Adrenal gland (tissue), 5 donors: ENCODE data around the gene ZNF469.

Experiments
- CTCF ChIP-seq, 6 experiments: fragments of 450-650 bp in 4 of 6; fragments of 200-600 bp in 2 of 6; sonication (generic) in 1 of 6; IDR thresholded peaks; 1 replicate in 5 of 6; 2 replicates in 1 of 6; pipeline versions ENCODE4 v1.5.1 to v1.8.0; 2016 to 2021; ENCODE audit warnings: antibody characterized with exemption in 6 of 6, mild to moderate bottlenecking in 2 of 6, moderate library complexity in 1 of 6
- POLR2A ChIP-seq, 2 donors: fragments of 450-650 bp; IDR thresholded peaks; one replicate each; pipeline ENCODE4 v1.6.1; 2017; ENCODE audit warnings: antibody characterized with exemption in 2 of 2, mild to moderate bottlenecking in 2 of 2, moderate library complexity in 1 of 2
- donor health status: DM: no; HTN: no; CAD: no.

- TF ChIP-seq CTCF (IDR thresholded peaks at IDR 0.05): no peak
- TF ChIP-seq POLR2A (IDR thresholded peaks at IDR 0.05): no peak
Observed at GRCh38 chr16:88377961-88378360, 4.8 kb upstream of the ZNF469 start.
